ENCODE measurements around the gene ORMDL3. TPM values are rescaled to one million over a fixed set of nuclear protein-coding genes. Genes with fewer than 3 reads are reported as not detected.

ORMDL3 gene
- polyA plus RNA-seq, 3 donors, result 9.4 to 13.5 (median 11.8) TPM

DNA sequence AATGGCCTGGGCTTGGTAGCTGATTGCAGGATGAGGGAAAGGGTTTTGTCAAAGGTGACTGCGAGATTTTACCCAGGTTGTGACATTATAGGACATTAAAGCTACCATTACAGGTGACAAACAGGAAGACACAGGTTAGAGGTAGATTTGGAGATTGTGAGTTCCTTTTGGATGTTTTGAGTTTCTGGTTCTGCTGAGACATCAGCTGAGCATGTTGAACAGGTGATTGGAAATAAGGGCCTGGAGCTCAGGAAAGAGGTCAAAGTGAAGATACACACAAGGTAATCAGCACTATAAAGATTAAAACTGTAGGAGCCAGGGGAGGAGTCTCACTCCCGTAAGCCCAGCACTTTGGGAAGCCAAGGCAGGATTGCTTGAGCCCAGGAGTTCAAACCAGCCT is 41.4 kb upstream of the ORMDL3 start:
- Histone ChIP-seq H3K4me1 (ENCODE audit: control insufficient read depth in 1 of 2, insufficient read depth in 2 of 2, low read length in 2 of 2) (peaks cover 67 to 72% of the 10 kb centered on the region in 2 donors), H3K9ac (ENCODE audit: insufficient read depth, low read length, poor library complexity, severe bottlenecking) (no peak overlapping the region), H3K4me3 (replicated peaks in 1 of 3; ENCODE audit: low read depth in 2 of 3, low read length in 3 of 3) (no peak overlapping the region), H3K79me2 (ENCODE audit: insufficient read depth, low read length) (no peaks in the 10 kb centered on the region), H3K27ac (ENCODE audit: low read depth in 1 of 2, low read length in 2 of 2) (no peak overlapping the region), H3K27me3 (ENCODE audit: control insufficient read depth in 2 of 2, insufficient read depth in 2 of 2, low read length in 2 of 2) (no peaks in the 10 kb centered on the region), H3K36me3 (replicated peaks in 1 of 2; ENCODE audit: control insufficient read depth in 1 of 2, insufficient read depth in 2 of 2, low read length in 2 of 2) (no peaks in the 10 kb centered on the region), H3K9me3 (replicated peaks in 1 of 2; ENCODE audit: control insufficient read depth in 1 of 2, insufficient read depth in 1 of 2, low read length in 2 of 2) (no peaks in the 10 kb centered on the region), H2AFZ (ENCODE audit: insufficient read depth, low read depth, low read length, poor library complexity, severe bottlenecking) (no peak overlapping the region), H3K4me2 (replicated peaks; ENCODE audit: extremely low read depth, low read length, poor library complexity, severe bottlenecking) (no peak overlapping the region), H4K20me1 (ENCODE audit: insufficient read depth, low read length) (no peaks in the 10 kb centered on the region)
- peaks cover 0 to 3% (median 0%) of the 10 kb centered on the region in 7 donors for H3K9me3 Mint-ChIP-seq
- peaks cover 0 to 10% (median 4%) of the 10 kb centered on the region in 3 donors for H3K27me3 Mint-ChIP-seq (ENCODE audit: low read depth in 3 of 3)
- H3K36me3 Mint-ChIP-seq, result no peaks in the 10 kb centered on the region
- intact Hi-C loops (cut with micrococcal nuclease), result no loop called here
- peaks cover 70% of the 10 kb centered on the region for H3K4me1 Mint-ChIP-seq
- no peak for DNase-seq
- 100% methylated on average over 1 of the region's 2 CpGs for WGBS (ENCODE audit: insufficient coverage)
- no peak overlapping the region for H3K27ac Mint-ChIP-seq
- peak overlapping the region in 1 of 2 donors; percentile 7 for H3K4me3 Mint-ChIP-seq
- TF ChIP-seq, protein P1, sequence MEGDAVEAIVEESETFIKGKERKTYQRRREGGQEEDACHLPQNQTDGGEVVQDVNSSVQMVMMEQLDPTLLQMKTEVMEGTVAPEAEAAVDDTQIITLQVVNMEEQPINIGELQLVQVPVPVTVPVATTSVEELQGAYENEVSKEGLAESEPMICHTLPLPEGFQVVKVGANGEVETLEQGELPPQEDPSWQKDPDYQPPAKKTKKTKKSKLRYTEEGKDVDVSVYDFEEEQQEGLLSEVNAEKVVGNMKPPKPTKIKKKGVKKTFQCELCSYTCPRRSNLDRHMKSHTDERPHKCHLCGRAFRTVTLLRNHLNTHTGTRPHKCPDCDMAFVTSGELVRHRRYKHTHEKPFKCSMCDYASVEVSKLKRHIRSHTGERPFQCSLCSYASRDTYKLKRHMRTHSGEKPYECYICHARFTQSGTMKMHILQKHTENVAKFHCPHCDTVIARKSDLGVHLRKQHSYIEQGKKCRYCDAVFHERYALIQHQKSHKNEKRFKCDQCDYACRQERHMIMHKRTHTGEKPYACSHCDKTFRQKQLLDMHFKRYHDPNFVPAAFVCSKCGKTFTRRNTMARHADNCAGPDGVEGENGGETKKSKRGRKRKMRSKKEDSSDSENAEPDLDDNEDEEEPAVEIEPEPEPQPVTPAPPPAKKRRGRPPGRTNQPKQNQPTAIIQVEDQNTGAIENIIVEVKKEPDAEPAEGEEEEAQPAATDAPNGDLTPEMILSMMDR (IDR thresholded peaks at IDR 0.05), result no peak

DNA sequence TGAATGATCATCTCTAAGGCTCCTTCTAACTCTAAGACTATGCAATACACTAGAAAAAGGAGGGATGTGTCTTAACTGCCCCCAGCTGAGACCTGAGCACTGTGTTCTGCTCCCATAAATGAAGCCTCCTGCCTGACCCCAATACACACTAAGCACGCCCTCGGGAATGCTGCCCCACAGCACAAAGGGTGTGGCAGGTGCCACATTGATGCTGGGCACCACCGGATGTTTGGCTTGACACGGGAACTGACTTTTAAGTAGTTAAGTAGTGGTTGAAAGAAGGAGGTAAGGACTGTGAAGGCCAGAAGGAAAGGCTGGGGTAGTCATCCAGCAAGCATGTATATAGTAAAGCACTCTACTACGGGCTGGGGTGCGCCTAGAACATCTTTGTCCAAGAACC is 39.4 kb upstream of the ORMDL3 start:
- Histone ChIP-seq H3K36me3 (replicated peaks in 1 of 2; ENCODE audit: control insufficient read depth in 1 of 2, insufficient read depth in 2 of 2, low read length in 2 of 2) (no peaks in the 10 kb centered on the region), H3K27ac (ENCODE audit: low read depth in 1 of 2, low read length in 2 of 2) (peak overlapping the region; percentile 60 to 87), H3K4me1 (ENCODE audit: control insufficient read depth in 1 of 2, insufficient read depth in 2 of 2, low read length in 2 of 2) (peaks cover 51 to 52% of the 10 kb centered on the region in 2 donors), H3K4me3 (replicated peaks in 1 of 3; ENCODE audit: low read depth in 2 of 3, low read length in 3 of 3) (peak overlapping the region in 1 of 3 experiments; percentile 6), H2AFZ (ENCODE audit: insufficient read depth, low read depth, low read length, poor library complexity, severe bottlenecking) (no peak overlapping the region), H3K9me3 (replicated peaks in 1 of 2; ENCODE audit: control insufficient read depth in 1 of 2, insufficient read depth in 1 of 2, low read length in 2 of 2) (no peaks in the 10 kb centered on the region), H3K9ac (ENCODE audit: insufficient read depth, low read length, poor library complexity, severe bottlenecking) (no peak overlapping the region), H3K4me2 (replicated peaks; ENCODE audit: extremely low read depth, low read length, poor library complexity, severe bottlenecking) (peak overlapping the region; percentile 24), H4K20me1 (ENCODE audit: insufficient read depth, low read length) (no peaks in the 10 kb centered on the region), H3K27me3 (ENCODE audit: control insufficient read depth in 2 of 2, insufficient read depth in 2 of 2, low read length in 2 of 2) (no peaks in the 10 kb centered on the region), H3K79me2 (ENCODE audit: insufficient read depth, low read length) (no peaks in the 10 kb centered on the region)
- Mint-ChIP-seq H3K4me1 (peaks cover 55% of the 10 kb centered on the region), H3K27me3 (ENCODE audit: low read depth in 3 of 3) (peaks cover 0 to 10% (median 4%) of the 10 kb centered on the region in 3 donors), H3K36me3 (no peaks in the 10 kb centered on the region), H3K27ac (peak overlapping the region; percentile 78 to 96 (median 89)), H3K9me3 (peaks cover 0 to 3% (median 0%) of the 10 kb centered on the region in 7 donors), H3K4me3 (no peak overlapping the region)
- intact Hi-C loops (cut with micrococcal nuclease), result no loop called here
- DNase-seq, result no peak
- TF ChIP-seq, protein P1 (IDR thresholded peaks at IDR 0.05), result no peak
- WGBS (ENCODE audit: insufficient coverage), result 92% methylated on average over 3 of the region's 6 CpGs
